NCI-H774 (cell line): ENCODE measurements around the gene PRKCA.
A peak's percentile ranks its signal among the peaks of the same experiment; 100 is the strongest.
"Not testable (repeated sequence)": the region's sequence is repeated elsewhere in the genome, so short reads cannot be mapped to it uniquely, and the experiment has no call there.

Source experiments
- DNase-seq: peaks from one replicate; lab custom pipeline; 2025; lab: John Stamatoyannopoulos, UW

Gene PRKCA

DNA sequence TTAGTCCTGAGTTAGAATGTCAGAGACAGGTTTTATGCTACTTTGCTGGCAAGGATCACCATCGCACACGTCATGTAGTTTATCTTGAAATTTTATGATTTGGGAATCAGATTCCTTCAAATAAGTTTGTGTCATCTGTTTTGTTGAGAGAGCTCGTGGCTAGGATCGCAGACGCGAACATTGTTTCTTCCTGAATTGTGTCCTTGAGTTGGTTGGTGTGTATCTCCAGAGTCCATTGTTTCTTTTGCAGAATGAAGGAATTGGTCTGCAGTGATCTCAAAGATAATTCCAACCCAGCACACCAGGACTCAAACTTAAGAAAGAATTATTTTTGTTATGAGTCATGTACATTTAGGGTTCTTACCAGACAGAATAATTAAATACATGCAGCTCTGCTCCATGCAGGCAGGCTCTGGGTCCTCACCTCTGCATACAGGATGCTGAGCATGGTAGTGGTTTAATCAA, 51.6 kb downstream of the PRKCA start:
- DNase-seq, result no peak

DNA sequence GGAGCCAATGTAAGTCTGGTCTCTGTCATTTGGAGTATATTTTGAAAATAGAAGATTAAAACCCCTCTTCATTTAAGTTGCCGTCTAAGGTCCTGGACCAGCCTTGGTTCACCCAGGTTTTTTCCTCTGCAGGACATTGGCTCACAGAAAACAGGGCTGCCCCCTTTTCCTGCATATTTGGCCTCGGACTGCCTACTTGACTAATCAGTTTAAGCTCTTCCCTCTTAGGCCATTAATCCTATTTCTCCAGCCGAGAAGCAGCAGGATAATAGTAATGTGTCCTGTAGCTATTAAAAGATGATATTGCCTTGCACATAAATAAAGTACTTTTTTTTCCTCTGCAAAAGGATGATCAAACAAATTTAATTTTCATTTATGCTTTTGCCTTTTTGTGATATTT, 52.1 kb downstream of the PRKCA start:
- DNase-seq, result no peak

DNA sequence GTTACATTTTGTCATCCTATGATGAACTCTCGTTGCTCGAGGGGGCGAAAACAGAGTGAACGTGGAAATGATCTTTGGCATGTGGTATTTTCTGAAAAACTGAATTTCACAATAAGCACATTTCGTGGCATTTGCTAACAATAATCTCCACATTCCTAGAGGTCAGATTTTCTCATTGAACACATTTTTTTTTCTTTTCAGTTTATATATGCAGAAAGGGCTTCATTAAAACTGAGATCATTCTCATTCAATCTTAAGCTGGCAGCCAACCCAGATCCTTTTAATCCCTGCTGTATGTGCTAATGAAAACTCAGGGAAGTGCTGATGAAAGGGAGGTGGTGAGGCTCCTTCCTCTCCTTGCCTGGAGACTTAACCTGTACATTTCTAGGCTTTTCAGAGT, 52.6 kb downstream of the PRKCA start:
- no peak for DNase-seq

- no peak for DNase-seq
Measured at GRCh38 chr17:66355510-66355909, 53.1 kb downstream of the PRKCA start.

- no peak for DNase-seq
Measured at GRCh38 chr17:66357037-66357436, 54.6 kb downstream of the PRKCA start.

- no peak for DNase-seq
Measured at GRCh38 chr17:66359351-66359750, 56.9 kb downstream of the PRKCA start.

- DNase-seq, result not testable (repeated sequence)
Measured at GRCh38 chr17:66360961-66361565, 58.6 kb downstream of the PRKCA start.

DNA sequence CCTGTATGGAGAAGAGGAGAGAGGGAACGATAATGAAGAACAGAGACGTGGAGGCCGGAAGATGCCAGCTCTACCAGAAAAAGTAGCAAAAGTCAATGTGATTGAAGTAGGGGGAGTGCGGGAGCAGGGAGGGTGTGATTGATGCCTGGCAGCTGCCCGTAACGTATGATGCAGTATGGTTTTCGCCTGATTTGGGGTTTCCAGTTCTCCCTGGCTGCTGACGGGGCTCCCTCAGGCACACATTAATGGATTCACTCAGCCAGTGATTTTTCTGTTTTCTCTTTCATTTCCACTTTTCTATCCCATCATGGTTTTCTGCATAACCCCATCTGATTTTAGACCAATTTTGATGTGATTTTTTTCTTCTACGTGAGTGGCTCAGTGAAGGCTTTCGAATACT, 62.1 kb downstream of the PRKCA start:
- DNase-seq, result no peak

- DNase-seq, result no peak
Measured at GRCh38 chr17:66364990-66365490, 62.6 kb downstream of the PRKCA start.

GRCh38 chr17:66365903-66366302, 63.5 kb downstream of the PRKCA start:
- DNase-seq, result no peak

DNA sequence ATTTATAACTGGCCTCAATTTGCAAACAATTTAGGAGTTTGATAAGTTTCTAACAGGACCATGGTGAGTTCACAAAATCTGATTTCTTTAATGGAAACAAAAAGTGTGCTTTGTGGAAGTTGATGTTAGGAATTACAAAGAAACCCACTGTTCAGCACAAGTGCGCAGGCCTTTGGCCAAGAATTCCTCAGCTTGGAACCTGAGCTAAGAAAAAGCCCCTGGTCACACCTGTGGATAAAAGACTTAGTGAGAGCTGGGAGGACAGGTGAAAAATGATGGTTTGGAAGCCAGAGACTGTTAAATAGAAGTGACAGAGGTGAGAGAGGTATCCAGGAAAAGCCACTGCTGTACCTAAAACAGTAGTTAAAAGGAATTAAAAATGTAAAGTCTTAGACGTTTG, 64.7 kb downstream of the PRKCA start:
- no peak for DNase-seq

DNA sequence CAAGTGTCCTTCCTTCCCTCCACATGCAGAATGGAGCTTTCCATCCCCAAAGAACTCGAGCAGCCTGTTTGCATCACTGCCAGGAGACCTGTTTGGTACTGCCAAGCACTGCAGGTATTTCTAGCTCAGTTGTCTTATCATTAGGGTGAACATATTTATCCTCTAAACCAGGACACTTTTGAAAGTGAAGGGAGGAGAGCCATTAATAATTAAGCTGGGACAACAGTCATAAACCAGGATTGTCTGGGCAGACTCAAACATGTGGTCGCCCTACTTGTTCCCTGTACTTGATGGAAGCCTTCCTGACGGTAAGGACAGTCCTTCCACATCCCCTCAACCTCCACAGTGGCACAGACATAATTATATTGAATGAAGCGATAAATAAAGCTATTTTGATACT, 67.4 kb downstream of the PRKCA start:
- no peak for DNase-seq

DNA sequence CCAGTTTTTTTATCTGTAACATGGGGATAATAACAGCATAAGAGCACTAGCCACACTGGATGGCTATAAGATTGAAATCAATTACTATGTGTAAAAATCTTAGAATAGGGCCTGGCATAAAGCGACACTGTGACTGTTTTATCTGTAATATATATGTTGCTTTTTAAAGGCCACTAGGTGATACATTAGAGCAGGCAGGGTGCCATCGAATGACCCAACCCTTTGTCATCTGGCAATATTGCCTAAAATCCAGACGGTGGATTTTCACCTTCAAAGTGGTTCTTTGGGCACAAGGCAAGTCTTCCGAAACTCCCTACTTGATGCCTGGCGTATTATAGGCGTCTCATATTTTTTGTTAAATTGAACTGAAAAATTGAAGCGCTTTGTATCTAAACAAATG, 69.1 kb downstream of the PRKCA start:
- DNase-seq, result no peak

DNA sequence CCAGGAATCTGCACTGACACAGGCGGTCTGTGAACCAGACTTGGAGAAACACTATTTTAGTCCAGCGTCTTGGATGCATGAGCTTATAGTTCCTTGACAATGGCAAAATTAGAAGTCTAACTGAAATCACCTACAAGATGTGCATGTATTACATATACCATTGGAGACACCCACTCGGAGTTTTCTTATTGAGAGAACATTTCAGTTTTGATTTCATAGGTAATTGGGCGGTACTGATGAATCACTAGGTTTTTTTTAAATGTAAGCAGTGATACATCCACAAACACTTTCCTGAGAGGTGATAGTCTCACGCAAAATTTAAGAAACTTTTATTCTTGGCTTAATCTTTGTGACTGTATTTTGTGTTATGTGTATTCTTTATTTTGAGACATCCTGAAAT, 69.8 kb downstream of the PRKCA start:
- no peak for DNase-seq

DNA sequence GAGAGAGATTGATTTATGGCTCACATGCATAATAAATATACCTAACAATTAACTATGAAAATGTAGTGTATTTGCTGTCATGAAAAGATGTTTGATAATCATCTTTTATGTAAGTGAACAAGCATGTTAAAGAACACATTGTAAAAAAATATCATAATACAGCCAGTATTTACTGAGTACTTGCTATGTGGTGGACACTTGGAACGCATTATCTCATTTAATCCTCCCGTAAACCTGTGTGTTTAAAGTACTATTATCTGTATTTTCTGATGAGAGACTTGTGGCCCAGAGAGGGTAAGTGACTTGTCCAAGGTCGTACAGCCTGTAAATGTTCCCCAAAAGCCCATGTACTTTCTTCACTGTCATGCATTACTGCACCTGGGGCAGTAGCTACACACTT, 70.7 kb downstream of the PRKCA start:
- DNase-seq, result no peak

DNA sequence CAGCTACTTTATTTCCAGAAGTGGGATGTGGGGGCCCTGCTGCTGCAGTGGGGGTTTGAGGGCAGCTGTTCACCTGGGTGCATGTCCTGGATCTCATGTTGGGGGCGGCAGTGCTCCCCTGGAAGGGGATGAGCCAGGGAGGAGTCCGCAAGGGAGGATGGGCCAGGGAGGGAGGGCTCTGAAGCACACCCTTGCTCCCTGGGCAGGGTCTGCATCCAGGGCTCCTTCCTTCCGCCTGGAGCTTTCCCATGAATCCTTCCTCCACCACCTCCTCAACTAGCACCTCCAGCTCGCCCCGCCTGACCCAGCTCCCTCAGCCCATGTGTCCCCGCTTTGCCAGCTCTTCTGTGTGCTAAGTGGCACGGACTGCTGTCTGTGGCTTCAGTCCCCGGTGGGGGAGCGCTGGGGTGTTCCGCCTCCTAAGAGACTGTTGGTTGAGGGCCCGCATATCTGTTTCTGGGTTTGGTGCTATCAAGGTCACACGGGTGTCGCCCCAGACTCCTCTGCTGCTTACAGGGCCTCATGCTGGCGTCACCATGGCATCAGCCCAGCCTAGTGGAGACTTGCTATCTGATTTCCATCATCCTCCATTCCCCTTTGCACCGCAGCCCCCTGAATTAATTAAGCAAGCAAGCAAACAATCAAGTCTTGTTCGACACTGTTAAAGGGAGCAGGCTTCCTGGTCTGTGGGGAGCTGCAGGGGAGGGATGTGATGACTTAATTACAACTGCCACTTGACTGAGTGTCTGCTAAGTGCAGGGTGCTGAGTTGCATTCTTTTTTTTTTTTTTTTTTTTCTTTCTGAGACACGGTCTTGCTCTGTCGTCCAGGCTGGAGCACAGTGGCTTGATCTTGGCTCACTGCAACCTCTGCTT, 71.8 kb downstream of the PRKCA start:
- DNase-seq, result peak; percentile 23

GRCh38 chr17:66375121-66375520, 72.7 kb downstream of the PRKCA start:
- DNase-seq, result no peak

DNA sequence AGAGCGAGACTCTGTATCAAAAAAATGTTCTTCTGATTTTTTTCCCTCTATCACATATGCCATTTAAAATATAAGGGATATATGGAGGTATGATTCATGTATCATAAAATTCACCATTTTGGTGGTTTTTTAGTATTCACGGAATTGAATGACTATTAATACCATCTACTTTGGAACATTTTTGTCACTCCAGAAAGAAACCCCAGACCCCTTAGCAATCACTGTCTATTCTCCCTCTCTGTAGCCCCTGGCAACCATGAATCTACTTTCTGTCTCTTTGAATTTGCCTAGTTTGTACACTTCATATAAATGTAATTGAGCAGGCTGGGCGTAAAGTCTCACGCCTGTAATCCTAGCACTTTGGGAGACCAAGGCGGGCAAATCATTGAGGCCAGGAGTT, 75.9 kb downstream of the PRKCA start:
- no peak for DNase-seq

- DNase-seq, result no peak
Measured at GRCh38 chr17:66379544-66379943, 77.1 kb downstream of the PRKCA start.

GRCh38 chr17:66379996-66380395, 77.6 kb downstream of the PRKCA start:
- no peak for DNase-seq

GRCh38 chr17:66381701-66382362, 79.4 kb downstream of the PRKCA start:
- DNase-seq, result no peak

- DNase-seq, result no peak
Measured at GRCh38 chr17:66383333-66383732, 80.9 kb downstream of the PRKCA start.
